HG02571 (cell line): ENCODE data around the gene ENTPD7.

ENCODE experiments used
- ATAC-seq: cut with Tn5 transposase; IDR thresholded peaks from one replicate; pipeline ENCODE4 v1.9.1; 2021; ENCODE audit warnings: mild to moderate bottlenecking, moderate library complexity; ENCODE audit not compliant: unreplicated experiment

ENTPD7 gene

GRCh38 chr10:99647601-99648151 is 11.6 kb upstream of the ENTPD7 start:
- no peak for ATAC-seq

- no peak for ATAC-seq
Observed at GRCh38 chr10:99648717-99649116, 10.6 kb upstream of the ENTPD7 start.

DNA sequence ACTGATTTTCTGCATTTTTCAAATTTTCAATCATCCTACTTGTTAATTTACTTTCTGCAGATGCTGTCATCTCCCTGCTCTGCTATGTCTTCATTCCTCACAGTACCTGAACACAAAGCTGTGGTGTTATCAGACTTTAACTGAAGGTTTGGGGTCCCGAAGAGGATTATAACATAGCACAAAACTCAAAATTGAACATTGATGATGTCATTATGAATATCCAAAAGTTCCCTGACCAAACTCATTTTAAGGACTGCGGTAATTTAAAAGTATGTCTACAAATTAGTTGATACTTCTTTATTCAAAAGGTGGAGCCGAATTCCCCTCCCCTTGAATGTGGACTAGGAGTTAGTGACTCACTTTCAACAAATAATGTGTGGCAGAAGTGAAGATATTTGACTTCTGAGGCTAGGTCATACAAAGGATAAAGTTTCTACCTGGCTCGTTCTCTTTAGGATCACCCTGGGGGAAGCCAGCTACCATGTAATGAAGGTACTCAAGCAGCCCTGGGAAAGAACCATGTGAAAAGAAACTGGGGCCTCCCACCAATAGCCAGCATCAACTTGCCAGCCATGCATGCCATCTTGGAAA is 6.4 kb upstream of the ENTPD7 start:
- ATAC-seq: no peak

GRCh38 chr10:99654390-99655175 is 4.7 kb upstream of the ENTPD7 start:
- no peak for ATAC-seq

- ATAC-seq: no peak
Observed at GRCh38 chr10:99656199-99657064, 2.9 kb upstream of the ENTPD7 start.

DNA sequence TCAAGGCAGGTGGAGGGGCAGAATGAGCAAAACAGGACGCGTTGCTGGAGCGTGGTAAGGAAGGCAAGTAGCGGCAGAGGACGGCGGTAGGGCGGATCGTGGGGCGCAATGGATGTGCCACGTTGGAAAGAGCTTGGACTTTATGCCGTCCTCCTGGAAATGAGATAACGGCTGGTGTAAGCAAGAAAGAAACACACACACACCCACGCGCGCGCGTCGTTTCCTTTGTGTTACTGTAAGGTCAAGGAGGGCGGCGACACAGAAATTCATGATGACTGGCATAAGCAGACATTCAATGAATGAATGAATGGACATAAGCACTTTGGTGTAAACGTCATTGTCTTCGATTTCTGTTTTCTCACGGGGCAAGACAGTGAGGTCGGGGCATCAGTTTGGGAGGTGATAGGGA is 683 bp upstream of the ENTPD7 start:
- no peak for ATAC-seq

- no peak for ATAC-seq
Observed at GRCh38 chr10:99659868-99660366, 608 bp downstream of the ENTPD7 start.

DNA sequence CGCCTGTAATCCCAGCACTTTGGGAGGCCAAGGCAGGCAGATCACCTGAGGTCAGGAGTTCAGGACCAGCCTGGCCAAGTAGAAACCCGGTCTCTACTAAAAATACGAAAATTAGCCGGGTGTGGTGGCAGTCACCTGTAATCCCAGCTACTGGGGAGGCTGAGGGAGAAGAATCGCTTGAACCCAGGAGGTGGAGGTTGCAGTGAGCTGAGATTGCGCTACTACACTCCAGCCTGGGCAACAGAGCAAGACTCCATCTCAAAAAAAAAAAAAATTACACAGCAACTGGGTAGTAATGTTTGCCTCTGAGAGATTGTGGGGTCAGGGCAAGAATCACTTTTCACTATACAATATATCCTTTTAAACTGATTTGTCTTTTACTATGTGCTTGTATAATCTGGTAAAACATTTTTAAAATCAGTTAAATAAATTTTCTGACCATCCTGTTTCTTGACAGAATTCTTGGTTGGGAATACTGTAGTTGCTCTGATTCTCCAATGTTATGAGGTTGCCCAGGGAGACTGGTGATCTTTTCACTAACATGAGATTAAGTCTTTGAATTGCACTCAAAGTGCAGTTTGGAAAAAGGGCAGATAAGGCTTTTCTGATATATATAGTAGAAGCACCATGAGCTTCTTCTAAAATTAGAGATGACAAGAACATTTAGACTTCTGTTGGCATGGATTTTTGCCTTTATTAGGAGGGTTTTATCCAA is 1.5 kb downstream of the ENTPD7 start:
- no peak for ATAC-seq

- ATAC-seq: no peak
Observed at GRCh38 chr10:99661377-99661763, 2.1 kb downstream of the ENTPD7 start.

GRCh38 chr10:99665304-99665703 is 6.0 kb downstream of the ENTPD7 start:
- ATAC-seq: no peak

DNA sequence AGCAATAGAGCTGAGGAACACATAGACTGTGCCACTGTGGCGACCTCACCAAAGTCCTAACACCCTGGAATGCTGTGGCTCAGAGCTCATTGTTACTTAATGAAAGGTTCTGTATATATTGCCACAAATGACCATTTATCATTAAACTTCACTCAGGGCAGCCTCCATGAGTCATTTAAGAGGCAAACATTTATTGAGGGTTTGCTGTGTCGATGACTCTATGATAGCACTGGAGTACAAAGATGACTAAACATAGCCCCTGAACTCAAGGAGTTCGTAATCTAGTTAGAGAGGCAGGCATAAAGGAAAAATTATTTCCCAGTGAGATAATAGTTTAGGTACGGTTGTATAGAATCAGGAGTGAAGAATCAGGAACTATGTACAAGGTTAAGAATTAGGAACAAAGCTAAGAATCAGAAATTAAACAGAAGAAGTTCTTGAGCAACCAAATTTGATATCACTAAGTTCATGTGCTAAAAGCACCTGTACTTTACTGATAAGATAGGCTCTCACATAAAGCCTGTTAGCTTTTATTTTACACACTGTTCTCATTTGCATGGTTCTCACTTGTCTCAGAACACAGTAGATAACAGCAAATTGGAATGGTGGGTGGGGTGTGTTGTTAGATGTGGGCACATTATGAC is 7.9 kb downstream of the ENTPD7 start:
- ATAC-seq: no peak

DNA sequence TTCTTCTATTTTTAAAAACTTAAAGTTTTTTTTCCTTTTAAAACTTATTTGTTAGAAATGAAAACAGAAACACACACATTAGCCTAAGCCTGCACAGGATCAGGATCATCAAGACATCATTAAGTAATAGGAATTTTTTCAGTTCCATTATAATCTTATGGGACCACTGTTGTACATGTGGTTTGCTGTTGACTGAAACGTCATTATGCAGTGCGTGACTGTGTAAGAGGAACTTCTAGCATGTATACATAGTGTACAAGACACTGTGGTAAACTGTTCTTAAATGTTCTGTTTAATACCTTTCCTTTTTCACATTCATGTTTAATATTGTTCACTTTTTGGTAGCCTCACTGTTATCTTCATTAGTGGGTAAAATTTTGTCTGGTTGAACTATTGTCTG is 12.1 kb downstream of the ENTPD7 start:
- ATAC-seq: no peak

DNA sequence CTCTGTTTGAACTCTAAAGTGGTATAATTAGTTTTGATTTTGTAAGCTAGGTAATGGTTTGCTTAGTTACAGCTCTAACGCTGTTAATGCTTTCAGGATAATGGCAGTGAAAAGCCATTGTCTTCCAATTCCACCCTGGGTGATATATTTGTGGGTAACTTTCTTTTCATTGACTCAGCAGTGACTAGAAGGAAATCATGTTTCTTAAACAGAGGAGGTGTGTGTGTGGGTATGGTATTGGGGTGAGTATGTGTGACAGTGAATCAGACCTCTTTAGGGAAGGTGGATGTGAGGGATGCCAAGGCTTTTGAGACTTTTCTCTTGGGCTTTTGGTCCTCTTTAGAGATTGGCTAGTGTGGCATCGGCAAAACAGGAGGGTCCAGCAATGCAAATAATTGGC is 13.6 kb downstream of the ENTPD7 start:
- ATAC-seq: no peak

DNA sequence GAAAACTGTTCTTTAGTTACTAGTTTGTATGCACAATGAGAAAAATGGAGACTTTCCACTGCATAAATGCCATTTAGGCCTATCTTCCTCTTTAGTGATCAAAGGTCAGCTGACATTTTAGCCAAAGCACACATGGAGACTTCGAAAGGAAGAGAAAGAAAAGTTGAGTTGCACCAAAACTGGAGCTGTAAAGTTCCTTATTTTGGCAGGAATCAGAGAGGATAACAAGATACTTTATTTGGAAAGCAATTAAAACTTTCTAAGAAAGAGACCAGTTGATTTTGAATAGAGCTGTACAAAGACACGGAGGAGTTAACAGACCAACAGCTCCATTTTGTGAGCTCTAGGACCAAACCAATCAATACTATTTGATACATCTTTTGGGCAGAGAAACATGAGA is 14.2 kb downstream of the ENTPD7 start:
- ATAC-seq: no peak

DNA sequence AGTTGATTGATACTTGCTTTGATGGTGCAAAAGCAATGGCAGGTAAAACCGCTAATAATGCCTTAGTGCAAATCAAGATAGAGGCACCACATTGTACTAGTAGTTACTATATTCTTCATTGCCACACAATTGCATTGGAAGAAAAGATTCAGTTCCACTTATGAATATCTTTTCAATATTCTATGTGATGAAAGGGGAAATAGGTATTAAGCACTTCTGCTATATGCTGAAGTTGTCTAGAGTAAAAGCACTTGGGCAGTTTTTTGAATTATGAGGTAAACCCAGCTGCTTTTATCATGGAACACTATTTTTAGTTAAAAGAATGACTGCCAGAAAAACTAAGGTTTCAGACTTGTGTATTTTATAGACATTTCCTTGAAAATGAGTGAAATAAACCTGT is 15.5 kb downstream of the ENTPD7 start:
- ATAC-seq: no peak

- no peak for ATAC-seq
Observed at GRCh38 chr10:99676426-99676825, 17.1 kb downstream of the ENTPD7 start.

DNA sequence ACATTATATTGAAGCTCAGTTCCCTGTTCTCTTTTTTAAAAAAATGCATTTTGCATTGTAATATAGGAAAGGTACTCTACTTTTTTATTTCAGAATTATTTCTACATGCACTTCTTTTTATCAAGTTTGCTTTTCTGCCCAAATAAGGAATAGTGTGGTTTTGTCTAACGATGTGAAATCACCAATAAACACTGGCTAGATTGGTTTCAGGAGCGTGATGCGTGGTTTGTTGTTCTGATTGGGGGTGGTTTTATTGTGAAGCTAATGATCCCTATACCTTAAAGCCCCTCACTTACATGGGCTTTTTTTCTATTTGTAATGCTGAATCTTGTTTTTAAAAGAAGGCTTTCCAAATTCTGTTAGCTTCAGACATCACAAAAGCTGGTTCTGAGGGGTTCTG is 17.6 kb downstream of the ENTPD7 start:
- no peak for ATAC-seq

DNA sequence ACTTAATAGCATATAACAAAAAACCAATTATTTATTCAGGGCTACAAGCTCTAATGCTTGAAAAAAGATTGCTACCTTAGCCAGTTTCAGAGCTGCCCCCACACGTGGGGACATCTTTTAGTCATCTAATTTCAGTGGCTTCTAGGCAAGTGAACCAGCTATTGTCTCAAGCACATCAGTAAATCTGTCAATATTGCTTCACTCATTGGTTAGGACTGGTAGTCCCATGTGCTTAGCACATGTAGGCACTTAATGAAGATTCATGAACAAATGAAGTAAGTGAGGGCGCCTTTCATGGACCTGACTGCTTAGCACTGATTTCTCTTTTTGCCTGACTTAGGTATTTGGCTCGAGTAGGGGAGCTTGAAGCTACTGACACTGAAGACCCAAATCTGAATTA is 19.6 kb downstream of the ENTPD7 start:
- ATAC-seq: no peak

GRCh38 chr10:99681553-99681952 is 22.2 kb downstream of the ENTPD7 start:
- no peak for ATAC-seq

DNA sequence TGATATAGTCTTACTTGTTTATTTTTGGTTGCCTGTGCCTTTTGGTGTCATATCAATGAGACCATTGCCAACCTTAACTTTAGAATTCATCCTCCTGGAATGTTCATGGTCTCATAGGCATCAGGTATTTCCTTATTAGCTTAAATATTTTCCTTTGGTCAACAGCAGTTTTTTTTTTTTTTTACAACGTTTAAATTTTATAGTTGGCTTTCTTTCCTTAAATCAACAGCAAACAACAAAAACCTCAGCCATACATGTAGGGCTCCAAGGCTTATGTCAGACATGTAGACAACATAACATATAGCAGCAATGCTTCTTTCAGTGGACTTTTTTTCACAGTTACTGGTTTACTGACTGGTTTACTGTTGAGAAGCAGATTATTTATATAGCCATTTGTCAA is 22.7 kb downstream of the ENTPD7 start:
- ATAC-seq: no peak
